GM21825 (cell line): Measurements from ENCODE around the gene GPR183.

ENCODE experiments used
- ATAC-seq: cut with Tn5 transposase; IDR thresholded peaks from one replicate; pipeline ENCODE4 v1.9.1; 2021; ENCODE audit warnings: mild to moderate bottlenecking, moderate library complexity; ENCODE audit not compliant: unreplicated experiment

The GPR183 gene

DNA sequence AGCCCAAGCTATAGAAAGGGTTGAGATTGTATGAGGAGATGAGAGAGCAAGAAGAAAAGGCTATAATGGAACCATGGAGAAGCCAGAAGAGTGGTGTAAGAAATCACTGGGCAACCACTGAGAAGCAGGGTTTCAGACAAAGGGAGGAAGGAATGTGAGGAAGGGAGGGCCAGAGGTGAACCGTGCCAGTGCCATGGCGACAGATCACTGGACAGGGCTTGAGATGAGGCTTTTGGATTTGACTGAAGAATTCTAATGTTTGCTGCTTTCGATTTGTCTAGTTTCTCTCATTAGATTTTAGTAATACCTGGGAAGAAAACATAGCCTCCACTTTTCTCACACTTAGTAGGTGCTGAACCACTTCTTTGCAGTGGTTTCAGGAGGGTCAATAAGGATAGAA lies 6.3 kb upstream of the GPR183 start:
- no peak for ATAC-seq

DNA sequence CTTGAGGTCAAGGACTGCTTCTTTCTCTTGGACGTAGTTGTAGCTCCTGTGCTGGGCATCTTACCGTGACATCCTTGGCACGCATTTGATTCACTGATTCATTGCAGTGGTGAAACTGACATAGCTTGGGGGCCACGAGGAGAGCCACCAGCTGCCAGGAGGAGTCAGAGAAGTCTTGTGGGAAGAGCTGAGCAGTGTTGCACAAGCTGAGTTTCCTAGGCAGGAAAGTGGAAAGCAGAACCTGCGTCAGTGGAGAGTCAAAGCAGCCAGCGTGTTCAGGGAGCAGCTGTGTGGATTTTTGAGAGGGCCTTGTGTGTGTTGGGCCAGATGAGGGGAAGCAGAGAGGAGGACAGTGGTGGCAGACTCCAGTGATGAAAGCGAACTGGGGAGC lies 5.3 kb upstream of the GPR183 start:
- no peak for ATAC-seq

DNA sequence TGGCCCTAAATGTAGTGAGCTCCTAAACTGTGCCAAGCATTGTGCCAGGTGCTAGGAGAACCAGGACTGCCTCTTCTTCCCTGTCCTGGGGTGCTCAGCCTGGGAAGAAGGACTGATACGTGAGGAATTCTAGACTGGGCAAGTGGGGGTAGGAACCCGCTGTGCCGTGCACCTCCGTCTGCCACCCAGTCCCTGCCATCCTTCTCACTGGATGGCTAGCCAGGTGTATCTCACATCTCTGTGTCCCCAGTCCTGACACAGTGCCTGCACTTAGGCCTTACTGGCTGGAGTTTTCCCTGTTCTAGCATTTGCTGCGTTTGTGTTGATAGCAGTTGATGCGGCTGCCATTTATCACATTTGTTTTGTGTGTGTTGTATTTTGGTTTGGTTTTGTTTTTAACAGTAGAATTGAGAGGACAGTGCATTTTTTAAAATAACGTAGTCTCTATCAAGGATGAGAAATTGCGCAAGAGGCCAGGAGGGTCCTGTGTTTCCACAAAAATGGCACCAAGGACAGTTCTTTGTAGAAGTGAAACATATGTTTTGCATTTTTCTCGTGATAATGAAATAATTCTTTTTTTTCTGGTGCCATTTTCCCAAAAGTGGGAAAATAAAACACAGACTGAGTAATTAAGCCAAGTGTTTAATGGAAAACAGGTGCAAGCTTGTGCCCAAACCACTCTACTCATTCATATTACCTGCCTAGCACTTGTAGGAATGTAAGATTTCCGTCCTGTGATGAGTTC lies 4.7 kb upstream of the GPR183 start:
- no peak for ATAC-seq

DNA sequence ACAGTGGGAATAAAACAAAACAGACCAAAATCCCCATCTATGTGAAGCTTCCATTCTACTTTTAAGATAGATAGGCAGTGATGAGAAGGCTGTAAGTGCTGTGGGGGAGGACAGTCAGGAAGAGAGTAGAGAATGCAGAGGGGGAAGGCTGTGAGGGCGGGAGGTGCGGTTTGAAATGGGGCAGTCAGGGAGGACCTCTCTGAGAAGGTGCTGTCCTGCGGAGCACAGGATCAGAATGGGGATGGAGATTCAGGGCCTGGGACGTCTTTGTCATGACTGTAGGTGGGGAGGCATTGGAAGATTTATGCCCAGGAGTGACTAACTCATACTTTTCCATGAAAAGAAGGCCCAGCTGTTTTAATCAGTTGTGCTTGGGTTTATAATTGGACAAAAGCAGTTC lies 3.9 kb upstream of the GPR183 start:
- no peak for ATAC-seq

DNA sequence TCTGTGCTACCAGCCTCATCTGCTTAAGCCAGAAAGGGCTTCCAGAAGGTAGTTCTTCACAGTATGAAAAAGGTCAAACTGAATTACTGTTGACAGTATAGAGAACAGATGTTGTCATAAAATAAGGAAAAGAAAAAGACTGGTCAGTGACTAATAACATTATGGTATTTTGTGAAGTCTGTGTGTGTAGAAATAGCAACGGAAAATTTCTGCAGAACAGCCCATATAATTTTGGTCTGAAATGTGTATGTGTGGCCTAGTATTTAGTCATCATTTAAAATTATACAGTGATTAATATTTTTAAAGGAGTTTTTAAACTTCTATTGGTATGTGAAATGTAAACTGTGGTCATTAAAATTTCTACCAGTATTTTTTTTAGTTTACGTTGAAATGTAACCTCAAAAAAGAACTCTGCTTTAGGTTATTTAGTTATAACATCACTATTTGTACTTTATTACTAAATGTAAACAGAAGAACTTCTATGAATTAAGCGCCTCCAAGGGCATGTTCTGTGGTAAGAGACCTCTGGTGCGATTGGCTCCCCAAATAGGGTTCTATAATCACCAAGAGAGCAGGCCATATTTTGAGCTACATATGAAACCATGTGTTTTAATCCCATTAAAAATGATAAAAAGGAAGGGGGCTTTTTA lies 3.3 kb upstream of the GPR183 start:
- no peak for ATAC-seq

DNA sequence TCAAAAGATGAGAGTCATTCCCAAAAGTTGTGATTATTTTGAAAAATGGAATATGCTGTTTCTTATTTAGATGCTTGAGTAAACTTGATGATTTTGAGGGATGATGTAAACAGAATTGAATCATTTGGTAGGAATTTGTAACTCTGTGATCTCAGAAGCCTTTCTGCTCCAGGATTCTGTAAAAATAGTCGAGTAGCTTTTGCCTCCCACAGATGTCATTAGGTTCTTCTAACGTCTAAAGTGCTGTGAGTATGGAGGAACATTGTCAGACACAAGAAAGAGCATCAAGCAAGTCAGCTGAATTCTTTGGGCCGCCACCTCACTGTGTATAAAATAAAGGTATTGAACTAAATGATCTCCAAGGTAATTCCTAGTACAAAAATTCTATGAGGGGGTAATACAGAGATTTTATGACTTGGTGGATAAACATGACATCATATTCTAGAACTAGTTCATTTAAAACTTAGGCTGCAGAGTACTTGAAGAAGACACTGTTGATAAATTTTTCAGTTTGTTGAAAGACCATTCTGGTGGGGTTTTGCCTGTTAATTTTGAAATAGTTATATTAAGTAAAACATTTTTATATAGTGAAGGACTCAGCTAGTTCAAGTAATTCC lies 1.4 kb upstream of the GPR183 start:
- ATAC-seq = no peak

DNA sequence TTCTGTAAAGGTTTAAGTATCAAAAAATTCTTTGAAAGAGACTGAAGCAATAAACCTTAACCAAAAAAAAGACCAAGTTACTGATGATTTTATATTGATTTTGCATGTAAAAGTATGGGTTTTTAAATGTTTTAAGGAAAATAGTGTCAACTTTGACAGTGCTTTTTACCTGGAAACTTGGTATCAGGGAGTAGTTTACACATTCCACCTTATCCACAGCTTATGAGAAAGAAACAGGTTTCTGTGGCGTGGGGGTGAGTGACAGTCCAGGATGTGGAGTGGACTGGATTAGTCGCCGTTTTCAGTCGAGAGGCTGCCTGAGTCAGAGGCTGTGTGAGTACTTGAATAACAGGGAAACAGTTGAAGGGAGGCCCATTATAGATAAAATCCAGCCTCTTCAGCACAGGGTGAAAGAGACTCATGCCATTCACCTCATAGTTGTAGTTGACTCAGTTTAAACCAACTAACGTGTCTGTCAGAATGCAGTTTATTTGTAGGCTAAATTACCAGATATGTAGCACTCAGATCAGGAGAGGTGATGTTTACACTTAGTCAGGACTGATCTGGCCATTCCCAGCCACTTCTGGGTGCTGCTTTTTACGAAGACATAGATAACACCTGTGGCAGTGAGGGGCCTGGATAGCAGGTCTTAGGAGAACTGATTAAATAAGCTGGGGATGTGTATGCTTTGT lies 595 bp upstream of the GPR183 start:
- ATAC-seq = peak; percentile 35

DNA sequence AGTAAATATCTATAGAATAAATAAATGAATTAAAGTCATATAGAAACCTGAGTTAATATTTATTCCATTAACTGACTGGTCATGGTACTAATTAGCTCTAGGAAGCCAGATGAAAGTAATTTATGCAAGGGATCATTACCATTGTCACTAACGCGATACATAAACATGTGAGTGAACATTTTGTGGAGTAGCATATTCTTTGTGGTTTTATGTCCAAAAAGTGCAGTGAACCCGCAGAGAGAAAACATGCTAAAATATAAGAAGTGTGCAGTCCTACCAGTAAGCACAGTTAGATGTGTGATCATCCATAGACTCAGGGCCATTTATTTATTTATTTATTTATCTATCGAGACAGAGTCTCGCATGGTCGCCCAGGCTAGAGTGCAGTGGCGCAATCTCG lies 1.6 kb downstream of the GPR183 start:
- no peak for ATAC-seq

DNA sequence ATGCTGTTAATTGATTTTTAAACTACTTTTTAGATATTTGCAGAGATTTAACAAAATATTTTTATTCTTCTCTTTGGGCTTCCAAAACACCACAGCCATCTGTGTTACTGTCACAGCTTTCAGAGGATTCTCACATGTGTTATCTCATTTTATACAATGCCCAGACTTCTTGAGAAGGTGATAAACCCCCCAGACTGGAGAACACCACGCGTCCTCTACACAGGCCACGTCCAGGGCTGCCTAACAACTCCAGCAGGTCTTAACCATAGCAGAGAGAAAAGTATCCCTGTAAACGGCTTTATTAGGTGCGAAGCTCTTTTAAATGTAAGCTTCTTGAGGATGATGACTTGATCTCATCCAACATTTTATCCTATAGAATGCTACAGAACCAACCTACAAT lies 2.0 kb downstream of the GPR183 start:
- no peak for ATAC-seq

DNA sequence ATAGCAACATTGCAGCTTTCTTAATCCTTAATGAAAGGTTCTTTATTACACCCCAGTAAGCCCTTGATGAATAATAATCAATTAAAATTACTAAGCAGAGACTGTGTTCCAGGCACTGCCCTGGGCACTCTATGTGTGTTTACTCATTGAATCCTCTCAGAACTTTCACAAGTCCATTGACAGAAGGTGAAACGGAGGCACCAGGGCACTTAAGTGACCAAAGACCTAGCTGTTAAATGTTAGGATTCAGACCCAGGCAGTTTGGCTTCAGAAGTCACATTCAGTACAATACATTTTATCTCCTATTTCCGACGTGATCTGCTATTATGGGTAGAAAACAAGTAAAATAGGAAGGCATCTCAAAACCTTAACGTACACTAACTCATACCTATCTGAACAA lies 2.7 kb downstream of the GPR183 start:
- ATAC-seq = no peak

DNA sequence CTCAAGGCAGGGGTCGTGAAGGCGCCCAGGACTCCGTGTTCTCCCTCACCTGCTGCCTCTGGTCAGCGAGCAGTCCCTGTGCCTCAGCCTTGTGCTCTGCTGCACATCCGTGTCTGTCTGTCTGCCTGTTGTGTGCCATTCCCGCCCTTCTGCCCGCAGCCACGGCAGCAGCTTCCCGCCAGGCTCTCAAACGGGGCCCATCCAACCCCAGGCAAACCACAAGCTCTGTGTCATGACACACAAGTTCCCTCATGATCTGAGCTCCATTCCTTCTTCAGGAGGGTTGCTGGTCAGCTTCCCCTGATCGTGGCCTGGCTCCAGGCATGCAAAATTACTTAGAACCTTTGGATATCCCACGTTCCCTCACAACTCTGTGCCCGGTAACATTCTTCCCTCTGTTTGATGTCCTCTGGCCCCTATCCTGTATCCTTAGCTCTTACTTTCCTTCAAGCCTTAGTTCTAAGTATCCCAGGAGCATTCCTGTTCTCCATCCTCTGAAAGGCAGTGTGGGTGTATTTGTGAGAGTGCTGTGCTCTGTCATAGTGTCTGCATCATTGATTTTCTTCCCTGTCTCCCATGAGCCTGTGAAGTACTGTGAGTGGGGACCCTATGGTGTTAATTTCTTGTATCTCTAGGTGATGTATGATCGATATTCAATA lies 3.2 kb downstream of the GPR183 start:
- no peak for ATAC-seq

DNA sequence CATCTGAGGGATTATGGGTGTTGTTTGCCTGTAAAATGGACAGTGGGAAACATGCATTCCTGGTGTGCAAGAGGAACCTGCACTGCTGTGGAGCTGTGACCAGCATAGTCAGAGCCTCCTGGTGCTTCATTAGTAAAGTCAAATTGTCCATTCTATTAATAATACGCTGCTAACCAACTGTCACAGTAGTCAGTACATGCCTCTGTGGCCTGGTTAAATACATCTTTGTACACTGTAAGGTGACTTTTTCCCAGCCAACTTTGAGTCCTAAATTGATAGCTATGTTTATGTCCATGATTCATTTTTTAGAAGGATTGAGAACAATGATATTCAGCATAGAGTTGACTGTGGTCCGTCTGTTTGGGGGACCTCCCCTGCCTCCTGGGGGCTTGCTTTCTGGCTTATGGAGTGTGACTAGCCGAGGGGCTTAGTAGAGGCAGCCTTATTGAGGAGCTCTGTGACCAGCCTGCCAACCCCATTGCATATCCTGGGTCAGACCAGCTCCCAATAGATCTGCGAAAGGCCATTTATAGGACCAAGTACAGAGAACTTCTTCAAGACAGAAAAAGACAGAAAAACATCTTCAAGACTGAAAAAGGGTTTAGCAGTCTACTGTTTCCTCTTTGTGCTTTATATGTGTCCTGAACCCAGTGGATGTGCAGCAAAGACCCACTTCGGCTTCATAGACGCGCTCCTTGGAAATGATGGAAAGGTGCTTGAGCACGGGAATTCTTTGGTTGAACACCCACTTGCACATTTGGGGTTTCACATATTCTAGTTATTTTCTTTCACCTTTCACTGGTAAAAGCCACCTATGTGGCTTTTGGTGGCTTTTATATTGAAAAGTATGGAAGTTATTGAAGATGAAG lies 4.3 kb downstream of the GPR183 start:
- no peak for ATAC-seq

DNA sequence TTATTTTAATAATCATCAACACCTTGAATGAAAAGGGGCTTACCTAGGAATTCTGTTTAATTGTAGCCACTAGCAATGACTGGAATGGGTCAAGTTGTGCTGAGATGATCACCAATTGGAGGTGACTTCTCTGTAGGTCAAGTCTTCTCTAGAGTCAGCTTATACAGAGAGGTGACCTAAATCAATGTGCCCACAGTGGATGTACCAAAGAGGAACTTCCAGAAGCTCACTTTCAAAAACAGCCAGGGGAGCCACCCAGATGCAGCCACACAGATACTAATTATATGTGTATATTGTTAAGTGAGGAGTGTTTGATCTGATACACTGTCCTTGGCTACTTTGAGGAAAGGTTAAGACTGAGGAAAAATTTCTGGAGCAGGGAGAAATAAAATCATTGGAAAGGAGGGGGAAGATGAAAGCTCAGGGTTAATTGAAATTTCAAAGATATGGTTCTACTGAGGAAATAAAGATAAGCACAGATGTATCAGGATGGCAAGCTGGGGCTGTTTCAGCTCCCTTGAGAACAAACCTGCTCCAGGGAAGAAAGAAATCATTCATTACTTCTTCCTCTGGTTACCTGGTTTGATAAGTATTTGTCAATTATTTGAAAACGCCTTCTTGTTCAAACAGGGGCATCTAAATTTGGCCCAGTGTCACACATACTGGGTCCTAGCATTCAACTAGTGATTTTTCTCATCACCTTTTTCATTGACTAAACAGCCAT lies 5.1 kb downstream of the GPR183 start:
- no peak for ATAC-seq

DNA sequence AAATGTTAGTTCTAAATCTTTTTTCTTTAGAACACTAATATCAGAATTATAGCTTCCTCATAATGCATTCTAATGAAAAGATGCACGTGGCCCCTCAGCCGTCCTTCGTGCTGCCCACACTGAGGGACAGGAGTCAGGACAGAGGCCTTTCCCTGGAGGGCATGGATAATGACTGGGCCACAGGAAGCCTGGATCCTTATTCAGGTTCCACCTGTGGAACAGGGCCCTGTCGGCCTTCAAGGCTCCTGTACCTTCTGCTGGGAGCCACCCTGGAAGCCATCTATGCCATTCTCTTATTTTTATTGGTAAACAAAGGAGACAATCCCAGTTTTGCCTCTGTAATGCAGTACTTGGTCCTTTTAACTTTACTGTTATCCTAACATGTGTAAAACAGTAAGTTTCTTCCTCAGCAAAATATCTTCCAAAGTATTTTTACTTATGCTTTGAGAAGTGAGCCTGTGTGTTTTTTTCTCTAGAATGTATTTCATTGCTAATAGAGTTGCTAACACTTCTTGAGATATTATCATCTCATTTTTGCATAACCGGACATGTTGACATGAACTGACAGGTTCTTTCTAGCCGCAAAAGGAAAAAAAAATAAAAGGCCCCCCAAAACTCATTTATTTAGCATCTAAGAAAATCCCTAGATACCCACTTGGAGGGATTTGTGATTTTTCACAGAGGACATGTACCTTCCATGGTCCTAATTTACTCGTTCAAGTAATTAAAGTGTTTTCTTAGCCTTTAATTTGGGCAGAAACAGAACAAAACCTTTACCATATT lies 6.0 kb downstream of the GPR183 start:
- no peak for ATAC-seq

DNA sequence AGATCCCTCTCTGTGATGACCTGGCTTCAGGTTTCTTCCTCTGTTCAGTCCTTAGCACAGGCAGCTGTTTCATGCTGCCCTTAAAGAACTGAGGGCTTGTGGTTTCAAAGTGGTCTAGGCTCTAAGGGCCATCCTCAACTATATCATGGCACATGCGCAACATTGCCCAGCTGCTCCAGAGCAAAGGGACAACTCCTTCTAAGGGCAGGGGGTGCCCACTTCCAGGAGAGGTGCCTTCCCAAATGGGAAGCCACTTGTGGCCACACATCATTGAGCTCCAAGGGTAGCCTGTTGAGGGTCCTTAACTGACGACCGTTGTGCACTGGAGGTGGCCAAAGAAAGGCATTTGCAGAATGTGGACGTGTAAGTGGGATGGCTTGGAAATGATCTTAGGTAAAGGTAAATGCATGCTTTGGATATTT lies 7.3 kb downstream of the GPR183 start:
- no peak for ATAC-seq

DNA sequence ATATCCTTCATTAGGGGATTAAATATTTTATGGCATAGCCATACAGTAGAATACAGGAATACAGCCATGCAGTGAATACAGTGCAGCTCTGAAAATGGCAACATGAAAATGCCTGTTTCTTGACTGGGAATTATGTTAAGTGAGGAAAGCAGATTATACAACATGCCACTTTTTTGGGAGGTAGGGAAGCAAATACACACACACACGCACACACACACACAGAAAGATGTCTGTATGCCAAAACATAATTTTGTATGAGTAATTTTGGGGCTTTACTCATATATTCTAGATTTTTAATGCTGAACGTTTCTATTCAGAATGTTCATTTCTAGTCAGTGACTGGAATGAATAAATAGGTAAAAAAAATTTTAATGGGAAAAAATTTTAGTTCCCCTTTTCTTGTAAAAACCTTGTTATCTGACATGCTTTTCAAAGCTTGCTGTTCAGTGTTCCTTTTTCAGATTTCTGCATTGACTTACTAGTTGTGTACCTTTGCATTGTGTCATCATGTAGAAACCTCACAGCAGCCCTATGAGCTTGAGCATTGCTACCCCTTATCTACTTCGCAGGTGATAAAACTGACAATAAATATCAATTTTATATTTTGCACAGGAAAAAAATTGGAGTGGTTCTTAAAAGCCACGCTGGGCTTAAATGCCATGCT lies 7.8 kb downstream of the GPR183 start:
- no peak for ATAC-seq

DNA sequence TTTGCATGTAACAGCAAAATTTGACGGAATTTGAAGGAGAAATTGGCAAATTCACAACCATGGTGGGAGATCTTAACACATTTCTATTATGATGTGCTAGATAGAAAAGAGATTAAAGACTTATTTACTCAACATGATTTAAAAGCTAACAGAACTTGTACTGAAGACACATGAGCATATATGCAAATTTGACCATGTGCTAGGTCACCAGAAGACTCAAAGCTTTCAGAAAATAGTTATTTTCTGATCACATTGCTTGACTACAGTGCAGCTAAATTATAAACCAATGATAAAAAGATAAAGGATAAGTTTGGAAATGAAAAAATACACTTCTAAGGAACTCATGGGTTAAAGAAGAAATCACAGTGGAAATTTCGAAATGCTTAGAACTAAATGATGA lies 9.1 kb downstream of the GPR183 start:
- no peak for ATAC-seq

DNA sequence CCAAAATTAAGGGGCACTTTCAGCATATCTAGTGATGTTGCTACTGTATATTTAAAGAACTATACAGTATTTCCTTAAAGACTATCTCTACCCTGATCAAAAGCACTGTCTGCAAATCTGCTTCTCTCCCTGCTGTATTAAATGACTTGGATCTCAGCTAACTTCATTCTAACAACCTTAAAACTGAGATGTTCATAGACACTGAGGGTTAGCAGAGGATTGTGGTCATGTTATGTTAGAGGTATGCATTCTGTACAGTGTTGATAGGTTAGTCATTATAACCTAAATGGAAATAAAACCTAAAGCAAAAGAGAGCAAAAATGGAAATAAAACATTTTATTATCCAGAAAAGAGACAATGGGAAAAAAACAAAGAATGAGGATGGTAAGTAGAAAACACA lies 9.9 kb downstream of the GPR183 start:
- no peak for ATAC-seq
